DOHH2 (cell line): ENCODE results near the gene MDM1.

ENCODE experiments used
- H3F3A ChIP-seq: fragments of 200-600 bp; sonication (generic), shearing (Covaris generic); 2 replicates; pipeline ENCODE4 v1.6.0; 2016; ENCODE audit warnings: antibody characterized with exemption, mild to moderate bottlenecking; ENCODE audit not compliant: control insufficient read depth, insufficient read depth
- H3K27ac ChIP-seq: fragments of 200-600 bp; sonication (generic); 2 replicates; pipeline ENCODE4 v1.5.1; 2014; ENCODE audit warnings: low read depth, mild to moderate bottlenecking, low read length, moderate library complexity
- H3K27me3 ChIP-seq: fragments of 200-600 bp; sonication (generic); 2 replicates; pipeline ENCODE4 v1.6.1; 2014; ENCODE audit warnings: mild to moderate bottlenecking, low read length, mixed read lengths; ENCODE audit not compliant: control insufficient read depth
- H3K36me3 ChIP-seq: fragments of 200-600 bp; sonication (generic); 2 replicates; pipeline ENCODE4 v1.6.1; 2014; ENCODE audit warnings: mild to moderate bottlenecking, low read length, moderate library complexity, mixed read lengths; ENCODE audit not compliant: control insufficient read depth
- H3K4me1 ChIP-seq: fragments of 200-600 bp; sonication (generic); 2 replicates; pipeline ENCODE4 v1.6.1; 2014; ENCODE audit warnings: mild to moderate bottlenecking, low read length, mixed read lengths; ENCODE audit not compliant: control insufficient read depth
- H3K4me2 ChIP-seq: fragments of 200-600 bp; sonication (generic); 2 replicates; pipeline ENCODE4 v1.6.0; 2014; ENCODE audit warnings: mild to moderate bottlenecking, low read length, moderate library complexity
- H3K4me3 ChIP-seq: fragments of 200-600 bp; sonication (generic); 2 replicates; pipeline ENCODE4 v1.5.1; 2014; ENCODE audit warnings: mild to moderate bottlenecking, low read length, mixed read lengths
- H3K79me2 ChIP-seq: fragments of 200-600 bp; sonication (generic); 2 replicates; pipeline ENCODE4 v1.6.1; 2014; ENCODE audit warnings: mild to moderate bottlenecking, low read length, mixed read lengths; ENCODE audit not compliant: control insufficient read depth
- H3K9me2 ChIP-seq: fragments of 200-600 bp; sonication (generic); replicated peaks from 2 replicates; pipeline ENCODE4 v1.6.1; 2014; ENCODE audit warnings: mild to moderate bottlenecking, low read length, mixed read lengths; ENCODE audit not compliant: control insufficient read depth
- H3K9me3 ChIP-seq: fragments of 200-600 bp; sonication (generic); 2 replicates; pipeline ENCODE4 v1.6.1; 2014; ENCODE audit warnings: antibody characterized with exemption, low read length, mixed read lengths; ENCODE audit not compliant: control insufficient read depth, insufficient read depth
- H4K20me1 ChIP-seq: fragments of 200-600 bp; sonication (generic); 2 replicates; pipeline ENCODE4 v1.6.0; 2014; ENCODE audit warnings: low read depth, mild to moderate bottlenecking, antibody characterized with exemption, low read length, moderate library complexity; ENCODE audit not compliant: control insufficient read depth, insufficient read depth
- EZH2phosphoT487 ChIP-seq: fragments of 200-600 bp; sonication (generic); IDR thresholded peaks from 2 replicates; pipeline ENCODE4 v1.6.1; 2017; ENCODE audit warnings: borderline replicate concordance, mild to moderate bottlenecking, antibody characterized with exemption, low read length, moderate library complexity, mixed read lengths
- TF ChIP-seq, protein P1 (sequence below): fragments of 200-600 bp; sonication (generic); IDR thresholded peaks from one replicate; pipeline ENCODE4 v1.5.1; 2014; ENCODE audit warnings: antibody characterized with exemption, mild to moderate bottlenecking, low read depth, low read length; ENCODE audit not compliant: poor library complexity, severe bottlenecking

The MDM1 gene

DNA sequence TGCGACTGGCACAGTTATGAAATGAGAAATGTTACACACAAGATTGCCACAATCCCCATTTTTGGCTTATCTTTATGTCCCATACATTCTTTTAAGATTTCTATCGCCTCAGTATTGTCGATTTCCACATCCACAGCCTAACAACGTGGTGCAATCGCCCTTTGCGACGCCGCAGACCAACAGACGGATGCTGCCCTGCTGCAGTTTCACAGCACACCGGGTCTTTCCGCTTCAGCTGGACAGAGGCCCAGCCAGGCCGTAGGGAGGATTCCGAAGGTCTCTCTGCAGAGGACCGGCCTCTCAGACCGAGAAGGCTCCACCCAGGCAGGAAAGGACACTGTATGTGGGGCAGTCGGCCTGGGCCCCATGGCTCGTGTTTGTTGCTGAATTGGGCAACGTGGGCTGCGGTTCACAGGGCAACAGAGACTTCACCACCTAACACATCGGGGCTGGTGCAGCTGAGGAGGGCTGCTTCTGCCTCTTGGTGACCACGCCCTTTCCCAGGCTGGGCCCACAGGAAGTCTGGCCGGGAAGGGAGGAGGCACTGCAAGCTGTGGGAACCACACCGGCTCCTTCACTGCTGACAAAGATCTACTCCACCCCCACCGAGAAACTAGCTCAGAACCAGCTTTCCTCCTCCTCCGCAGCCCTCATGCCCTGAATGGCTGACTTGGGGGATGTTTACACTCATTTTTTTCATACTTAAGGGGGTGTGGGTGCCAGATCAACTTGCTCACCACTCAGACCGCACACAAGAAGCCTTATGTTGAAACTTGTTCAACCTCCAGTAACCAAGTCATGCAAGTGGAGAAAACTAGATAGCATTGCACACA is 32.9 kb upstream of the MDM1 start:
- Histone ChIP-seq H3K9me2 (no peaks in the 10 kb centered on the region), H4K20me1 (no peaks in the 10 kb centered on the region), H3K4me1 (peaks cover 14% of the 10 kb centered on the region), H3F3A (no peaks in the 10 kb centered on the region), H3K27me3 (no peaks in the 10 kb centered on the region), H3K4me2 (peak overlapping the region; percentile 54), H3K36me3 (no peaks in the 10 kb centered on the region), H3K27ac (no peak overlapping the region), H3K4me3 (peak overlapping the region; percentile 47), H3K9me3 (no peaks in the 10 kb centered on the region), H3K79me2 (no peaks in the 10 kb centered on the region)
- TF ChIP-seq, protein P1, sequence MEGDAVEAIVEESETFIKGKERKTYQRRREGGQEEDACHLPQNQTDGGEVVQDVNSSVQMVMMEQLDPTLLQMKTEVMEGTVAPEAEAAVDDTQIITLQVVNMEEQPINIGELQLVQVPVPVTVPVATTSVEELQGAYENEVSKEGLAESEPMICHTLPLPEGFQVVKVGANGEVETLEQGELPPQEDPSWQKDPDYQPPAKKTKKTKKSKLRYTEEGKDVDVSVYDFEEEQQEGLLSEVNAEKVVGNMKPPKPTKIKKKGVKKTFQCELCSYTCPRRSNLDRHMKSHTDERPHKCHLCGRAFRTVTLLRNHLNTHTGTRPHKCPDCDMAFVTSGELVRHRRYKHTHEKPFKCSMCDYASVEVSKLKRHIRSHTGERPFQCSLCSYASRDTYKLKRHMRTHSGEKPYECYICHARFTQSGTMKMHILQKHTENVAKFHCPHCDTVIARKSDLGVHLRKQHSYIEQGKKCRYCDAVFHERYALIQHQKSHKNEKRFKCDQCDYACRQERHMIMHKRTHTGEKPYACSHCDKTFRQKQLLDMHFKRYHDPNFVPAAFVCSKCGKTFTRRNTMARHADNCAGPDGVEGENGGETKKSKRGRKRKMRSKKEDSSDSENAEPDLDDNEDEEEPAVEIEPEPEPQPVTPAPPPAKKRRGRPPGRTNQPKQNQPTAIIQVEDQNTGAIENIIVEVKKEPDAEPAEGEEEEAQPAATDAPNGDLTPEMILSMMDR: no peak
- no peak for TF ChIP-seq EZH2phosphoT487

DNA sequence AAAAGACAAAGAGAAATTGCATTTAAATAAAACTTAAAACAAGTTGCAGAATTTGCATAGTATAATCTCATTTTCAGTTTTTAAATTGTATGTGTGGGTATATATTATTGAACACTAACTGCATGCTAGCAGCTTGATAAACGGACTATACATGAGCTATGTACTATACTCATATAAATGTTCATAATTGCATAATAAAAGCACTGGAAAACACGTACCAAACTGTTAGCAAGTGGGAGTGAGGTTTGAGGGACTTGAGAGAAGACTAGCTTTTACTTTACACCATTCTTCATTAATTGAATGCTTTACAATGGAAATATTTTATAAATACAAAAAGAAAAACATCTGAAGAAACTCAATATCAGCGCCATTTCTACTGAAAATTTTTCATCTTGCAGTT is 32.2 kb upstream of the MDM1 start:
- no peaks in the 10 kb centered on the region for H3K79me2 ChIP-seq
- H3K27me3 ChIP-seq: no peaks in the 10 kb centered on the region
- H3K27ac ChIP-seq: no peak overlapping the region
- no peaks in the 10 kb centered on the region for H3K36me3 ChIP-seq
- TF ChIP-seq, protein P1: no peak
- no peak for TF ChIP-seq EZH2phosphoT487
- H3K4me2 ChIP-seq: peak overlapping the region; percentile 54
- no peaks in the 10 kb centered on the region for H3K9me3 ChIP-seq
- peaks cover 21% of the 10 kb centered on the region for H3K4me1 ChIP-seq
- H3K4me3 ChIP-seq: no peak overlapping the region
- peaks cover 2% of the 10 kb centered on the region; the same call in 1 of the 2 replicates for H3F3A ChIP-seq
- H4K20me1 ChIP-seq: no peaks in the 10 kb centered on the region
- no peaks in the 10 kb centered on the region for H3K9me2 ChIP-seq

GRCh38 chr12:68361953-68362352 is 29.8 kb upstream of the MDM1 start:
- no peaks in the 10 kb centered on the region for H4K20me1 ChIP-seq
- peaks cover 2% of the 10 kb centered on the region; the same call in 1 of the 2 replicates for H3F3A ChIP-seq
- H3K9me2 ChIP-seq: no peaks in the 10 kb centered on the region
- no peak for TF ChIP-seq EZH2phosphoT487
- no peak overlapping the region for H3K27ac ChIP-seq
- H3K36me3 ChIP-seq: no peaks in the 10 kb centered on the region
- peaks cover 31% of the 10 kb centered on the region for H3K4me1 ChIP-seq
- H3K9me3 ChIP-seq: no peaks in the 10 kb centered on the region
- H3K4me2 ChIP-seq: no peak overlapping the region
- H3K79me2 ChIP-seq: no peaks in the 10 kb centered on the region
- no peaks in the 10 kb centered on the region for H3K27me3 ChIP-seq
- H3K4me3 ChIP-seq: no peak overlapping the region

GRCh38 chr12:68359674-68360073 is 27.5 kb upstream of the MDM1 start:
- Histone ChIP-seq H3K9me2 (no peaks in the 10 kb centered on the region), H3K36me3 (no peaks in the 10 kb centered on the region), H3F3A (peaks cover 2% of the 10 kb centered on the region; the same call in 1 of the 2 replicates), H4K20me1 (no peaks in the 10 kb centered on the region), H3K79me2 (no peaks in the 10 kb centered on the region), H3K27me3 (no peaks in the 10 kb centered on the region), H3K4me2 (peak overlapping the region; percentile 61), H3K4me3 (peak overlapping the region; percentile 33), H3K4me1 (peaks cover 22% of the 10 kb centered on the region), H3K9me3 (no peaks in the 10 kb centered on the region), H3K27ac (peak overlapping the region; percentile 56)
- TF ChIP-seq, protein P1: no peak
- TF ChIP-seq EZH2phosphoT487: no peak
